Liver (tissue), 9 donors: Measurements from ENCODE around the gene XYLT2. TPM values are rescaled to one million over a fixed set of nuclear protein-coding genes. Genes with fewer than 3 reads are reported as not detected.
"Not testable (repeated sequence)": the region's sequence is repeated elsewhere in the genome, so short reads cannot be mapped to it uniquely, and the experiment has no call there.

ENCODE experiments used
- DNase-seq: peaks from one replicate; pipeline ENCODE4 v3.0.0-alpha.2; 2017; ENCODE audit warnings: low spot score
- H3K27ac ChIP-seq, 2 donors: one replicate each; pipeline ENCODE4 v1.7.0; 2013; ENCODE audit warnings: inconsistent platforms in 2 of 2, low read length in 2 of 2, control low read depth in 1 of 2, low read depth in 1 of 2, mild to moderate bottlenecking in 1 of 2
- H3K27me3 ChIP-seq, 4 donors: one replicate each; pipeline versions ENCODE4 v1.6.1 to v1.7.0; 2013; ENCODE audit warnings: low read length in 3 of 4, inconsistent platforms in 1 of 4, mild to moderate bottlenecking in 1 of 4, moderate library complexity in 1 of 4; ENCODE audit not compliant: control insufficient read depth in 4 of 4, insufficient read depth in 4 of 4
- H3K36me3 ChIP-seq, 4 donors: one replicate each; pipeline versions ENCODE4 v1.6.1 to v1.7.0; 2013; ENCODE audit warnings: low read length in 3 of 4, mild to moderate bottlenecking in 3 of 4, low read depth in 1 of 4, moderate library complexity in 1 of 4; ENCODE audit not compliant: control insufficient read depth in 4 of 4, insufficient read depth in 3 of 4
- H3K4me1 ChIP-seq, 4 donors: one replicate each; pipeline versions ENCODE4 v1.6.1 to v1.7.0; 2013; ENCODE audit warnings: low read length in 3 of 4, mild to moderate bottlenecking in 3 of 4, moderate library complexity in 1 of 4; ENCODE audit not compliant: control insufficient read depth in 4 of 4, insufficient read depth in 4 of 4
- H3K4me3 ChIP-seq, 3 donors: one replicate each; pipeline versions ENCODE4 v1.6.1 to v1.7.0; 2013; ENCODE audit warnings: low read length in 3 of 3, control low read depth in 1 of 3, low read depth in 1 of 3, mild to moderate bottlenecking in 1 of 3
- H3K9ac ChIP-seq, 2 donors: one replicate each; pipeline ENCODE4 v1.7.0; 2013; ENCODE audit warnings: low read length in 2 of 2, mild to moderate bottlenecking in 2 of 2, moderate library complexity in 2 of 2, control low read depth in 1 of 2, low read depth in 1 of 2
- H3K9me3 ChIP-seq, 4 donors: one replicate each; pipeline versions ENCODE4 v1.6.1 to v1.7.0; 2013; ENCODE audit warnings: low read length in 3 of 4; ENCODE audit not compliant: control insufficient read depth in 4 of 4
- FOXA1 ChIP-seq: IDR thresholded peaks from 2 replicates; pipeline ENCODE4 v1.6.1; 2016; ENCODE audit warnings: antibody characterized with exemption
- FOXA2 ChIP-seq: IDR thresholded peaks from 2 replicates; pipeline ENCODE4 v1.6.1; 2016; ENCODE audit warnings: antibody characterized with exemption
- HNF4G ChIP-seq: IDR thresholded peaks from 2 replicates; pipeline ENCODE4 v1.6.1; 2016; ENCODE audit warnings: antibody characterized with exemption
- JUND ChIP-seq, 2 donors: IDR thresholded peaks; 2 replicates each; pipeline ENCODE4 v1.6.1; 2016; ENCODE audit warnings: antibody characterized with exemption in 2 of 2
- NR2F2 ChIP-seq: IDR thresholded peaks from 2 replicates; pipeline ENCODE4 v1.6.1; 2016; ENCODE audit warnings: antibody characterized with exemption
- RAD21 ChIP-seq, 2 donors: IDR thresholded peaks; 2 replicates each; pipeline ENCODE4 v1.6.1; 2016; ENCODE audit warnings: antibody characterized with exemption in 2 of 2, mild to moderate bottlenecking in 2 of 2
- RXRA ChIP-seq, 2 donors: IDR thresholded peaks; 2 replicates each; pipeline ENCODE4 v1.6.1; 2017 to 2018; ENCODE audit warnings: antibody characterized with exemption in 2 of 2, mild to moderate bottlenecking in 1 of 2
- SP1 ChIP-seq: IDR thresholded peaks from 2 replicates; pipeline ENCODE4 v1.6.1; 2018; ENCODE audit warnings: antibody characterized with exemption, mild to moderate bottlenecking
- whole genome bisulfite sequencing: extraction: QIAGEN DNeasy Blood & Tissue Kit; methylation state at CpG from one replicate; pipeline ENCODE4 v1.1.7; 2013; 5-methylcytosine and 5-hydroxymethylcytosine counted together
- polyA plus RNA-seq, 2 donors: library from polyadenylated mRNA; stranded (reverse) in 1 of 2; unstranded in 1 of 2; fragments of 200-250 nt in 1 of 2; fragments of >200 nt in 1 of 2; fragmentation: Nextera tagmentation in 1 of 2; extraction: Ambion mirVana in 1 of 2; gene quantifications; one replicate each; pipeline versions ENCODE4 v1.2.1 to v1.2.3, GENCODE V29; 2013 to 2015
- total RNA-seq, 2 donors: library from RNA; depleted of rRNA; stranded (reverse); fragments of >200 nt; gene quantifications; one replicate each; pipeline ENCODE4 v1.2.3, GENCODE V29; 2014
- TF ChIP-seq, protein P1 (sequence below): IDR thresholded peaks from 2 replicates; pipeline ENCODE4 v1.6.1; 2016; ENCODE audit warnings: antibody characterized with exemption
- TF ChIP-seq, protein P2 (sequence below): IDR thresholded peaks from 2 replicates; pipeline ENCODE4 v1.6.1; 2016; ENCODE audit warnings: antibody characterized with exemption, mild to moderate bottlenecking
- TF ChIP-seq, protein P3 (sequence below): IDR thresholded peaks from 2 replicates; pipeline ENCODE4 v1.6.1; 2016; ENCODE audit warnings: antibody characterized with exemption
- TF ChIP-seq, protein P4 (sequence below): IDR thresholded peaks from 2 replicates; pipeline ENCODE4 v1.6.1; 2016; ENCODE audit warnings: antibody characterized with exemption
- donor health status: healthy.
- donor health status: healthy.
- donor health status: healthy.
- donor health status: healthy.
- donor health status: healthy.

Gene XYLT2
- total and polyA plus RNA-seq, 4 donors = 5.3 to 11.3 (median 8.2) TPM

DNA sequence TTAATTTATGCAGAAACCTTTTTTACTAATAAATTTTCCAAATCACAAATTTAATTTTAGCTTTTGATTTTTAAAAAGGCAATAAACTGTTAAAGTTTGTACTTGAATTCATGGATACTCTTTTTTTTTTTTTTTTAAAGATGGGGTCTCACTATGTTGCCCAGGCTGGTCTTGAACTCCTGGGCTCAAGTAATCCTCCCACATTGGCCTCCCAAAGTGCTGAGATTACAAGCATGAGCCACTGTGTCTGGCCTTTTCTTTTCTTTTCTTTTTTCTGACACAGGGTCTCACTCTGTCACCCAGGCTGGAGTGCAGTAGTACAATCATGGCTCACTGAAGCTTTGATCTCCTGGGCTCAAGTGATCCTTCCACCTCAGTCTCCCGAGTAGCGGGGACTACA, 29.3 kb upstream of the XYLT2 start:
- not testable (repeated sequence) for H3K9me3 ChIP-seq, H3K9ac ChIP-seq, H3K27me3 ChIP-seq, DNase-seq, H3K4me1 ChIP-seq, H3K27ac ChIP-seq, H3K36me3 ChIP-seq, H3K4me3 ChIP-seq
- 87% methylated on average over 2 of the region's 2 CpGs for WGBS

DNA sequence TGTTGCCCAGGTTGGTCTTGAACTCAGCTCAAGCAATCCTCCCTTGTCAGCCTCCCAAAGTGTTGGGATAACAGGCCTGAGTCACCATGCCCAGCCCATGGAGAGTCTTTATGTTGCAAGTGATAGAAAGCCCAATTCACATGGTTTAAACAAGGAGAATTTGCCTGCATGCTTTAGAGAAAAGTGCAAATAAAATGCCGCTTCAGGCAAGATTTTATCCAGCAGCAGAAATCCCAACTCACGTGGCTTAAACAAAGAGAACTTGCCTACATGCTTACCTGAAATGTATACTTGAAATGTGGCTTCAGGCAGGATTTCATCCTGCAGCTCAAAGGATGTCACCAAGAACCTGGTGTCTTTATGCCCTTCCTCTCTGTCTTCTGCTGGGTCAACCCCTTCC, 28.8 kb upstream of the XYLT2 start:
- H3K9ac ChIP-seq = no peak overlapping the region
- no peaks in the 10 kb centered on the region for H3K36me3 ChIP-seq
- no peaks in the 10 kb centered on the region for H3K9me3 ChIP-seq
- H3K27ac ChIP-seq = no peak overlapping the region
- H3K4me3 ChIP-seq = no peak overlapping the region
- TF ChIP-seq, protein P1, sequence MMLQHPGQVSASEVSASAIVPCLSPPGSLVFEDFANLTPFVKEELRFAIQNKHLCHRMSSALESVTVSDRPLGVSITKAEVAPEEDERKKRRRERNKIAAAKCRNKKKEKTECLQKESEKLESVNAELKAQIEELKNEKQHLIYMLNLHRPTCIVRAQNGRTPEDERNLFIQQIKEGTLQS = no peak
- TF ChIP-seq, protein P2, sequence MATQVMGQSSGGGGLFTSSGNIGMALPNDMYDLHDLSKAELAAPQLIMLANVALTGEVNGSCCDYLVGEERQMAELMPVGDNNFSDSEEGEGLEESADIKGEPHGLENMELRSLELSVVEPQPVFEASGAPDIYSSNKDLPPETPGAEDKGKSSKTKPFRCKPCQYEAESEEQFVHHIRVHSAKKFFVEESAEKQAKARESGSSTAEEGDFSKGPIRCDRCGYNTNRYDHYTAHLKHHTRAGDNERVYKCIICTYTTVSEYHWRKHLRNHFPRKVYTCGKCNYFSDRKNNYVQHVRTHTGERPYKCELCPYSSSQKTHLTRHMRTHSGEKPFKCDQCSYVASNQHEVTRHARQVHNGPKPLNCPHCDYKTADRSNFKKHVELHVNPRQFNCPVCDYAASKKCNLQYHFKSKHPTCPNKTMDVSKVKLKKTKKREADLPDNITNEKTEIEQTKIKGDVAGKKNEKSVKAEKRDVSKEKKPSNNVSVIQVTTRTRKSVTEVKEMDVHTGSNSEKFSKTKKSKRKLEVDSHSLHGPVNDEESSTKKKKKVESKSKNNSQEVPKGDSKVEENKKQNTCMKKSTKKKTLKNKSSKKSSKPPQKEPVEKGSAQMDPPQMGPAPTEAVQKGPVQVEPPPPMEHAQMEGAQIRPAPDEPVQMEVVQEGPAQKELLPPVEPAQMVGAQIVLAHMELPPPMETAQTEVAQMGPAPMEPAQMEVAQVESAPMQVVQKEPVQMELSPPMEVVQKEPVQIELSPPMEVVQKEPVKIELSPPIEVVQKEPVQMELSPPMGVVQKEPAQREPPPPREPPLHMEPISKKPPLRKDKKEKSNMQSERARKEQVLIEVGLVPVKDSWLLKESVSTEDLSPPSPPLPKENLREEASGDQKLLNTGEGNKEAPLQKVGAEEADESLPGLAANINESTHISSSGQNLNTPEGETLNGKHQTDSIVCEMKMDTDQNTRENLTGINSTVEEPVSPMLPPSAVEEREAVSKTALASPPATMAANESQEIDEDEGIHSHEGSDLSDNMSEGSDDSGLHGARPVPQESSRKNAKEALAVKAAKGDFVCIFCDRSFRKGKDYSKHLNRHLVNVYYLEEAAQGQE = no peak
- TF ChIP-seq FOXA2 (no peak), JUND (IDR thresholded peaks at IDR 0.05) (no peak), NR2F2 (no peak), FOXA1 (no peak), RXRA (IDR thresholded peaks at IDR 0.05) (no peak), HNF4G (no peak), RAD21 (IDR thresholded peaks at IDR 0.05) (no peak), SP1 (no peak)
- TF ChIP-seq, protein P3, sequence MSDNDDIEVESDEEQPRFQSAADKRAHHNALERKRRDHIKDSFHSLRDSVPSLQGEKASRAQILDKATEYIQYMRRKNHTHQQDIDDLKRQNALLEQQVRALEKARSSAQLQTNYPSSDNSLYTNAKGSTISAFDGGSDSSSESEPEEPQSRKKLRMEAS = no peak
- TF ChIP-seq, protein P4, sequence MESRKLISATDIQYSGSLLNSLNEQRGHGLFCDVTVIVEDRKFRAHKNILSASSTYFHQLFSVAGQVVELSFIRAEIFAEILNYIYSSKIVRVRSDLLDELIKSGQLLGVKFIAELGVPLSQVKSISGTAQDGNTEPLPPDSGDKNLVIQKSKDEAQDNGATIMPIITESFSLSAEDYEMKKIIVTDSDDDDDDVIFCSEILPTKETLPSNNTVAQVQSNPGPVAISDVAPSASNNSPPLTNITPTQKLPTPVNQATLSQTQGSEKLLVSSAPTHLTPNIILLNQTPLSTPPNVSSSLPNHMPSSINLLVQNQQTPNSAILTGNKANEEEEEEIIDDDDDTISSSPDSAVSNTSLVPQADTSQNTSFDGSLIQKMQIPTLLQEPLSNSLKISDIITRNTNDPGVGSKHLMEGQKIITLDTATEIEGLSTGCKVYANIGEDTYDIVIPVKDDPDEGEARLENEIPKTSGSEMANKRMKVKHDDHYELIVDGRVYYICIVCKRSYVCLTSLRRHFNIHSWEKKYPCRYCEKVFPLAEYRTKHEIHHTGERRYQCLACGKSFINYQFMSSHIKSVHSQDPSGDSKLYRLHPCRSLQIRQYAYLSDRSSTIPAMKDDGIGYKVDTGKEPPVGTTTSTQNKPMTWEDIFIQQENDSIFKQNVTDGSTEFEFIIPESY = no peak
- DNase-seq = no peak
- no peaks in the 10 kb centered on the region for H3K27me3 ChIP-seq
- no peaks in the 10 kb centered on the region for H3K4me1 ChIP-seq
- 94% methylated on average over 2 of the region's 2 CpGs for WGBS

DNA sequence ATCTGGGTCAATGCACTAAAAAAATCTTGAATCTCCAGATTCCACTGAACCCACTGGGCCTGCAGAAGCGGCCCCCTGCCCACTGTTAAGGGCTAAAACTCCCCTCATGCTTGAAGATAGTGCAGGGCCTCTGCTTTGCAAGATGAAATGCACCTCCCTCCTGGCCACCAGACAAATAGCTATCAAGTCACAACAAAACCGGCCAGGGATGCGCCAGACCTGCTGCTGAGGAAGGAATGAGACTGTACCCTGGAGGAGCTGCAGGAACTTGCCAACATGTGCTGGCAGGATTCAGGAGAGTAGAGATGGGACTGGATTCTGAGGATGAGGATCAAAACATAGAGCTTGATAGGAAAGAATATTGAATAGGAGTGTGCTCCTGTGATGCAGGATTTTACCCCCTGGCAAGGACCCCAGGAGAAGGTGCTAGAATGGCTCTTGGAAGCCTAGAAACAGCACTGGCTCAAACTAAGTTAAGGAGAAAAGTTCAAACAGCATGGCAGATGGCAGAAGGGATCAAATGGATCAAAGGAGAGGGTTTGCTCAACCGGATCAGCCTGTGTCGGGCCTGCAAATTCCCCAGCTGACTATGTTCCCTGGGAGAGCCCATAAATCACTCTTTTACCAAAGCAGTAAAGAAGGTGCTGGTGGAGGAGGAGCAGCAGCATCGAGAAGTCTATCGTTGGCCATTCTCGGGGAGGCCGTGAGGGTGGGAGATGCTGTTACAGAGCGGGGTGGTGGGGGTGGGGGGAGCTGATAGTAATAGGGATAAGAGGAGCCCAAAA, 27.2 kb upstream of the XYLT2 start:
- no peak for TF ChIP-seq FOXA1
- Histone ChIP-seq H3K36me3 (no peaks in the 10 kb centered on the region), H3K9ac (no peak overlapping the region), H3K27me3 (no peaks in the 10 kb centered on the region), H3K4me3 (no peak overlapping the region), H3K4me1 (no peaks in the 10 kb centered on the region), H3K27ac (no peak overlapping the region), H3K9me3 (no peaks in the 10 kb centered on the region)
- no peak for DNase-seq
- WGBS = 81% methylated on average over 10 of the region's 10 CpGs
